PC-3 (cell line): ENCODE data around the gene TMEM54. TPM values are rescaled to one million over a fixed set of nuclear protein-coding genes. Genes with fewer than 3 reads are reported as not detected.

Experiments
- ATAC-seq: fragments of 200-7000 bp; cut with Tn5 transposase; 2 replicates; pipeline ENCODE4 v1.9.1; 2020; ENCODE audit warnings: mild to moderate bottlenecking, moderate library complexity
- BruUV-seq: library from RNA; stranded (reverse); fragments of 400-500 nt; replicated peaks from 2 replicates; lab custom pipeline; 2021; lab: Mats Ljungman, UMichigan
- CTCF ChIA-PET: fragments of 300-600 bp; sonication (Branson Sonifier 250); formaldehyde crosslinking; loops from one replicate; lab custom pipeline; 2022; ENCODE audit warnings: antibody characterized with exemption; lab: Charles Lee
- POLR2A ChIA-PET: fragments of 300-600 bp; sonication (Branson Sonifier 250); formaldehyde crosslinking; loops from one replicate; lab custom pipeline; 2022; ENCODE audit warnings: antibody characterized with exemption; ENCODE audit not compliant: unreplicated experiment; lab: Charles Lee
- DNase-seq: peaks from one replicate; pipeline ENCODE4 v3.0.0-alpha.2; 2015
- H2AFZ ChIP-seq: fragments of 300-600 bp; sonication (generic); 2 replicates; pipeline ENCODE4 v1.6.0; 2016; ENCODE audit warnings: antibody characterized with exemption, low read length
- H3F3A ChIP-seq: fragments of 300-600 bp; sonication (generic); one replicate; pipeline ENCODE4 v1.6.0; 2017; ENCODE audit warnings: antibody characterized with exemption, low read length, control low read depth, mild to moderate bottlenecking; ENCODE audit not compliant: unreplicated experiment
- H3K27ac ChIP-seq: fragments of 300-600 bp; sonication (generic); 2 replicates; pipeline ENCODE4 v1.5.1; 2016; ENCODE audit warnings: mild to moderate bottlenecking, low read length
- H3K27me3 ChIP-seq: fragments of 300-600 bp; sonication (generic); 2 replicates; pipeline ENCODE4 v1.6.1; 2016; ENCODE audit warnings: low read length, mixed read lengths
- H3K36me3 ChIP-seq: fragments of 300-600 bp; sonication (generic); 2 replicates; pipeline ENCODE4 v1.6.1; 2016; ENCODE audit warnings: low read depth, mixed run types, low read length, mixed read lengths
- H3K4me1 ChIP-seq: fragments of 300-600 bp; sonication (generic); 2 replicates; pipeline ENCODE4 v1.5.1; 2016; ENCODE audit warnings: low read length; ENCODE audit not compliant: insufficient read depth
- H3K4me2 ChIP-seq: fragments of 300-600 bp; sonication (generic); 2 replicates; pipeline ENCODE4 v1.6.0; 2016; ENCODE audit warnings: low read length
- H3K4me3 ChIP-seq: fragments of 300-600 bp; sonication (generic); 2 replicates; pipeline ENCODE4 v1.5.1; 2016; ENCODE audit warnings: mild to moderate bottlenecking, low read length, mixed read lengths
- H3K79me2 ChIP-seq: fragments of 300-600 bp; sonication (generic); 2 replicates; pipeline ENCODE4 v1.6.1; 2017; ENCODE audit warnings: low read length, mixed read lengths
- H3K9ac ChIP-seq: fragments of 300-600 bp; sonication (generic); 2 replicates; pipeline ENCODE4 v1.6.0; 2016; ENCODE audit warnings: mild to moderate bottlenecking, low read length
- H3K9me2 ChIP-seq: fragments of 300-600 bp; sonication (generic); replicated peaks from 2 replicates; pipeline ENCODE4 v1.6.1; 2016; ENCODE audit warnings: mixed run types, low read length, mixed read lengths
- H3K9me3 ChIP-seq: fragments of 300-600 bp; sonication (generic); 2 replicates; pipeline ENCODE4 v1.6.1; 2016; ENCODE audit warnings: low read length, mixed read lengths
- H4K20me1 ChIP-seq: fragments of 300-600 bp; sonication (generic); 2 replicates; pipeline ENCODE4 v1.6.1; 2016; ENCODE audit warnings: low read length, mixed read lengths
- EZH2 ChIP-seq: fragments of 300-600 bp; sonication (generic); IDR thresholded peaks from one replicate; pipeline ENCODE4 v1.6.1; 2017; ENCODE audit warnings: antibody characterized with exemption, mild to moderate bottlenecking, low read length; ENCODE audit not compliant: unreplicated experiment
- EZH2phosphoT487 ChIP-seq: fragments of 300-600 bp; sonication (generic); IDR thresholded peaks from 2 replicates; pipeline ENCODE4 v1.6.1; 2018; ENCODE audit warnings: mild to moderate bottlenecking, antibody characterized with exemption, low read length, borderline replicate concordance
- intact Hi-C: fragments of 100-400 bp; cut with micrococcal nuclease; formaldehyde crosslinking; loops from 2 replicates; pipeline ENCODE4 v1.9.0; 2023
- total RNA-seq: library from RNA; depleted of rRNA; stranded (reverse); fragments of >200 nt; gene quantifications from 2 replicates; pipeline ENCODE4 v1.2.3, GENCODE V29; 2014
- TF ChIP-seq, protein P1 (sequence below): fragments of 300-600 bp; sonication (generic); conservative IDR thresholded peaks from 2 replicates; pipeline ENCODE4 v1.5.1; 2017; ENCODE audit warnings: antibody characterized with exemption, low read depth, mild to moderate bottlenecking, low read length

The TMEM54 gene
- total RNA-seq, 1 experiment from 2014 or later = 175 TPM

DNA sequence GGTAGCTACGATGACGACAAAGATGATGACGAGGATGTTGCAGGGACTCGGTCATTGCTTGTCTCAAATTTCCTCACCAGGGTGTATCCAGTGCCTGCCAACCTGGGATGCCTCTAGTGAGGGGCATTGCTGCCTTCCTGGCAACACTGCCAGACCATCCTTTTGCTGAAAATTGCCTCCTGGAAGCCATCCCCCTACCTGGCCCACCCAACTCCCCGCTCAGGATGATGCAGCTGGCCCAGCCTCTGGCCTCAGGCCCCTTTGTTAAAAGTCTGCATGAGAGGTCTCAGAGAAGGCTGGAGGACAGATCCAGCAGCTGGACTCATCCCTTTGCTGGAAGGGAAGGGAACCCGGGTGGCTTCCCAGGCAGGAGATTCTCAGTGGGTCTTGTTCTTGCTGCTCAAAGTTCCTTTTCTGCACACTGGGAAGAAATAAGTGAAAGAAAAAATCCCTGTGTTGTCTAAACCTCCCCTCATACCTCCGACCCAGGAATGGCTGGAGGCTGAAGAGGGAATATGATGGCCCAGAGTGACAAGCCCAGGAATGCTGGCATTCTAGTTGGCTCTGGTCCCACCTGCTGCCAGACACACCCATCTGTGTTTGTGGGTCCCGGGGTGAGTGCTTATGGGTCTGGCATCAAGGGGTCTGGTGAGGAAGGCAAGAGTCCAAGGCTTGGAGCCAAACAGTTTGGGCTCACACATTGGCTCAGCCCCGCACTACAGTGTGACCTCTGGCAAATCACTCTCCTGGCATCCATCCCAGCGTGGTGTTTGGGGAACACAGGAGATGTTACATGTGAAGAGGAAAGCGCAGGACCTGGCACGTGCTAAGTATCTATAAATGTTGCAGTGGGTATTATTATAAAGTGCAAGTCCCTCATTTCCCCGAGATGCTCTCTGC is 23.7 kb downstream of the TMEM54 start:
- H3K4me3 ChIP-seq = no peak overlapping the region
- CTCF ChIA-PET = interaction anchor here (0.5 kb wide), 1 partner anchor 13 kb away, joined by 3 read pairs; no protein-coding TSS in a partner anchor
- no peaks in the 10 kb centered on the region for H3K9me2 ChIP-seq
- no peak overlapping the region for H2AFZ ChIP-seq
- no peak overlapping the region for H3K9ac ChIP-seq
- no peak for DNase-seq
- no peak overlapping the region for H3K4me2 ChIP-seq
- H3K27ac ChIP-seq = no peak overlapping the region
- H3K27me3 ChIP-seq = no peaks in the 10 kb centered on the region
- POLR2A ChIA-PET = no interaction called here
- TF ChIP-seq, protein P1, sequence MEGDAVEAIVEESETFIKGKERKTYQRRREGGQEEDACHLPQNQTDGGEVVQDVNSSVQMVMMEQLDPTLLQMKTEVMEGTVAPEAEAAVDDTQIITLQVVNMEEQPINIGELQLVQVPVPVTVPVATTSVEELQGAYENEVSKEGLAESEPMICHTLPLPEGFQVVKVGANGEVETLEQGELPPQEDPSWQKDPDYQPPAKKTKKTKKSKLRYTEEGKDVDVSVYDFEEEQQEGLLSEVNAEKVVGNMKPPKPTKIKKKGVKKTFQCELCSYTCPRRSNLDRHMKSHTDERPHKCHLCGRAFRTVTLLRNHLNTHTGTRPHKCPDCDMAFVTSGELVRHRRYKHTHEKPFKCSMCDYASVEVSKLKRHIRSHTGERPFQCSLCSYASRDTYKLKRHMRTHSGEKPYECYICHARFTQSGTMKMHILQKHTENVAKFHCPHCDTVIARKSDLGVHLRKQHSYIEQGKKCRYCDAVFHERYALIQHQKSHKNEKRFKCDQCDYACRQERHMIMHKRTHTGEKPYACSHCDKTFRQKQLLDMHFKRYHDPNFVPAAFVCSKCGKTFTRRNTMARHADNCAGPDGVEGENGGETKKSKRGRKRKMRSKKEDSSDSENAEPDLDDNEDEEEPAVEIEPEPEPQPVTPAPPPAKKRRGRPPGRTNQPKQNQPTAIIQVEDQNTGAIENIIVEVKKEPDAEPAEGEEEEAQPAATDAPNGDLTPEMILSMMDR = no peak
- no peak for TF ChIP-seq EZH2
- no peak for TF ChIP-seq EZH2phosphoT487
- no peaks in the 10 kb centered on the region for H3K9me3 ChIP-seq
- ATAC-seq = no peak
- H3K79me2 ChIP-seq = no peaks in the 10 kb centered on the region
- no peaks in the 10 kb centered on the region for H3K36me3 ChIP-seq
- intact Hi-C loops = loop anchor here (5.0 kb wide), 1 partner anchor 210 kb away; no protein-coding TSS in a partner anchor
- BruUV-seq = no TSS peak
- H3K4me1 ChIP-seq = no peaks in the 10 kb centered on the region
- H3F3A ChIP-seq = no peaks in the 10 kb centered on the region
- H4K20me1 ChIP-seq = no peaks in the 10 kb centered on the region

DNA sequence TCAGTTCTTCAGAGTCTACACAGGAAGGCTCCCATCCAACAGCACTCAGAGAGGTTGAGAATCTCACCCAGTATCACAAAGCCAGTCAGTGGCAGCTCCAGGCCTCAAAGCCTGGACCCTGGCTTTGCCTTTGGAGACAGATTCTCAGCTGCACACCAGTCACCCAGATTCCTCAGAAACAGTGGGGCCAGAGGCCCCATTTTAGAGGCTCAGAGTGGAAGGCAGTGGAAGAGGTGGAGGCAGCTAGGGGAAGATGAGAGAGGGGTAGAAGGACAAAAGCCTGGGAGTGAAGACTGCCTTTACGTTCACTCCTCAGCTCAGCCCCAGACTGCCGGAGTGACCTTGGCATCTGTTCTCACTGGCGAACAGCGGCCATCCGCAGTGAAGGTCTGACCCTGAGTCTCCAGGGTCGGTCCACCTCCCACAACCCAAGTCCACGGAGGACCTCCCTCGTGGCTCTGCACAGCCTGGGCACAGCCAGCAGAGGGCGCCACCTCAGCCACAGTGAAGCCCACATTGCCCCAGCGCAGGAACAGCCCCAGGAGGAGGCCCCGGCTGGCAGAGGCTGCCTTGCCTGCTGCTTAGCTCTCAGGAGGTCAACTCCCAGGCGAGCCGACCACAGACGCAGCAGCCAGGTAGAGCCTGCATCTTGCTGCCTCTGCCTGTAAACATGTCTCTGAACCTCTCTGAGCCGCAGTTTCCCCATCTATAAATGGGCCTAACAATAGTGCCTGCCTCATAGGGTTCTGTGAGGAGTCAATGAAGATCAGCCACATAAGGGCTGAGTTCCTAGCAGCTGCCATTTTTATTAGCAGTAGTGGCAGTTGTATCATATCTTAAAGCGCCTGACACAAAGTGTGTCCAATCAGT is 24.6 kb downstream of the TMEM54 start:
- Histone ChIP-seq H3K27me3 (no peaks in the 10 kb centered on the region), H2AFZ (no peak overlapping the region), H3K27ac (no peak overlapping the region), H3K4me1 (no peaks in the 10 kb centered on the region), H3K9ac (no peak overlapping the region), H3K36me3 (no peaks in the 10 kb centered on the region), H3K4me2 (no peak overlapping the region), H3K9me2 (no peaks in the 10 kb centered on the region), H4K20me1 (no peaks in the 10 kb centered on the region), H3K79me2 (no peaks in the 10 kb centered on the region), H3K4me3 (no peak overlapping the region), H3K9me3 (no peaks in the 10 kb centered on the region), H3F3A (no peaks in the 10 kb centered on the region)
- TF ChIP-seq EZH2phosphoT487 = no peak
- TF ChIP-seq, protein P1 = peak; percentile 78
- CTCF ChIA-PET = interaction anchor here (0.5 to 1.8 kb wide), 4 partner anchors 14 to 210 kb away, joined by 3 to 11 read pairs (median 4); no protein-coding TSS in a partner anchor
- POLR2A ChIA-PET = no interaction called here
- ATAC-seq = peak; percentile 65
- peak; percentile 57 for DNase-seq
- intact Hi-C loops = loop anchor here (5.0 kb wide), 1 partner anchor 211 kb away; no protein-coding TSS in a partner anchor
- BruUV-seq = no TSS peak
